ENCODE measurements around the gene TIMM13. TPM values are rescaled to one million over a fixed set of nuclear protein-coding genes. Genes with fewer than 3 reads are reported as not detected.

The TIMM13 gene
- total and polyA plus RNA-seq, 4 donors: 27.2 to 103 (median 80.8) TPM

DNA sequence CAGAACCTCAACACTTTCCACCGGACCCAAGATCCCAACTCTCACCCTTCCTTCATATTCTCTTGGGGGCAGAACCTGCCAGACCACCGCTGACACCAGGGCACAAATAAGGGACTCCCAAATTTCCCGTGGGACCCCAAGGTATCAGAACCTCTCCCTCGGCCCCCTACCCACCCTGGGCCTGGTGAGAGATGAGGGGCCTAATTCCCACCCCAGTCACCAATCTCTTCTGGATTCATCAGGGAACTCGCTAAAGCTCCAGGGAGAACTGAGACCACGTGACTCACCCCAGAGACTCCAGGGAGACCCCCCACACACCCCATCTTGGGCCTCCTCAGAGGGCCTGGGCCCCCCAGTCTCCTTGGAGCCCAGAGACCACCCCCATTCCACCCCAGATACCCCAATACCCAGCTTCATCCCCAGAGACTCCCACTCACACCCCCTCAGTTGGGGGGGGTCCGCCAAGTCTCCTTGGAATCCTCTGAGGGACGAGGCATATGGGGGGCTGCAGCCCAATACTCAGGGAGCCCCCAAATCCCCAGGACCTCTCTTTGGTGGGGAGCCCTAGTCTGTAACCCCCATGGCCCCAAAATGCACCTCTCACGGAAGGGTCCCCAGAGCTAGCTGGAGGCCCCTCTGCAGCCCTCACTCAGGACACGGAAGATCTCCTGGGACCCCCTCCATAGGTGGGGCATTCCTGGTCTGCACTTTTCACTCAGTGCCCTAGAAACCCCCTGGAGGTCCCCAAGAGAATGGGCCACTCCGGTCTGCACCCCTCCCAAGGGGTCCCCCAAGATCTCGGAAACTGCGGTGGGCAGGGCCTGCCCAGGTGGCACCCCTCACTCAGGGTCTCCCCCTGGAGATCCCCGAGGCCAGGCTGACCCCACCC, 27.8 kb upstream of the TIMM13 start:
- no peak for TF ChIP-seq CTCF (IDR thresholded peaks at IDR 0.05; ENCODE audit: control extremely low read depth, extremely low read depth)
- ATAC-seq (ENCODE audit: insufficient read depth, low FRiP score): no peak
- H3K27ac ChIP-seq (ENCODE audit: low read depth in 1 of 2, low read length in 1 of 2): no peak overlapping the region
- WGBS, 2 donors: 70 to 72% methylated on average over 14 of the region's 14 CpGs
- no peak for DNase-seq
- no peak overlapping the region for H3K9ac ChIP-seq (ENCODE audit: insufficient read depth in 1 of 2, low read length in 2 of 2)
- H3K36me3 ChIP-seq (ENCODE audit: control insufficient read depth in 4 of 4, insufficient read depth in 4 of 4, low read length in 4 of 4): peaks cover 0 to 5% (median 3%) of the 10 kb centered on the region in 4 donors
- peak overlapping the region; percentile 82 for H3K4me3 ChIP-seq
- no peaks in the 10 kb centered on the region for H3K27me3 ChIP-seq (ENCODE audit: control insufficient read depth in 3 of 3, insufficient read depth in 3 of 3, low read length in 2 of 3)
- H3K9me3 ChIP-seq (ENCODE audit: control insufficient read depth in 4 of 4, insufficient read depth in 3 of 4, low read length in 3 of 4): no peaks in the 10 kb centered on the region
- H3K4me1 ChIP-seq (ENCODE audit: control insufficient read depth in 5 of 5, insufficient read depth in 5 of 5, low read length in 5 of 5): peaks cover 0 to 17% (median 3%) of the 10 kb centered on the region in 5 donors

DNA sequence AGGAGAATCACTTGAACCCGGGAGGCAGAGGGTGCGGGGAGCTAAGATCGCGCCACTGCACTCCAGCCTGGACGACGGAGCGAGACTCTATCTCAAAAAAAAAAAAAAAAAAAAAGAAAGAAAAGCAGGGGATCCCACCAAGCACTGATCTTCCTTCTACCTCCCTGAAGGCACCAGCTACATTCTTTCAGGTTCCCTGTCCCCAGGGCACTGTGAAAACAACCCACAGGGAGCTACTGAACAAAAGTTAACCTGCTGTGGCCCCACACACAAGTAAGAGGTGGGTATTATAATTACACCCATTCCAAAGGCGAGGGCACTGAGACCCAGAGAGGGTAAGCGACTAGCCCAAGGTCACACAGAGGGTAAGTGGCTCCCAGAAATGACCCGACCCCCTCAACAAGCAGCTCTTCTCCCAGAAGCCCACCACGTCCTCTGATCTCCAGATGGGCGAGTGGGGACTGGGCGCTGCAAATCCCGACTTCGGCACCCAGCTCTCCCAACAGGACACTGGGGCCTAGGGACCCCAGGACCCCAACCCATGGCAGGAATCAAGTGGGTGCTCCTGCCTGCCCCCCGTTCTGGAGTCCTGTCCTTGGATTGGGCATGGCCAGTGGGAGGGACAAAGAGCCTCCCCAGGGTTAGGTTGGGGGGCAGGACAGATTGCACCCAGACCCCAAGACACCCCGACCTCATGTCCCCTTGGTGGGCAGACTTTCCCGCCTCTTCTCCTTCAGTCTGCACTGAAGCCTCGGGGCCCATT, 27.0 kb upstream of the TIMM13 start:
- Histone ChIP-seq H3K36me3 (ENCODE audit: control insufficient read depth in 4 of 4, insufficient read depth in 4 of 4, low read length in 4 of 4) (peaks cover 0 to 5% (median 3%) of the 10 kb centered on the region in 4 donors), H3K27me3 (ENCODE audit: control insufficient read depth in 3 of 3, insufficient read depth in 3 of 3, low read length in 2 of 3) (no peaks in the 10 kb centered on the region), H3K4me3 (no peak overlapping the region), H3K9ac (ENCODE audit: insufficient read depth in 1 of 2, low read length in 2 of 2) (no peak overlapping the region), H3K27ac (ENCODE audit: low read depth in 1 of 2, low read length in 1 of 2) (no peak overlapping the region), H3K4me1 (ENCODE audit: control insufficient read depth in 5 of 5, insufficient read depth in 5 of 5, low read length in 5 of 5) (peaks cover 0 to 17% (median 3%) of the 10 kb centered on the region in 5 donors), H3K9me3 (ENCODE audit: control insufficient read depth in 4 of 4, insufficient read depth in 3 of 4, low read length in 3 of 4) (no peaks in the 10 kb centered on the region)
- WGBS, 2 donors: 95% methylated on average over 19 of the region's 19 CpGs
- no peak for ATAC-seq (ENCODE audit: insufficient read depth, low FRiP score)
- TF ChIP-seq CTCF (IDR thresholded peaks at IDR 0.05; ENCODE audit: control extremely low read depth, extremely low read depth): no peak
- DNase-seq: no peak

DNA sequence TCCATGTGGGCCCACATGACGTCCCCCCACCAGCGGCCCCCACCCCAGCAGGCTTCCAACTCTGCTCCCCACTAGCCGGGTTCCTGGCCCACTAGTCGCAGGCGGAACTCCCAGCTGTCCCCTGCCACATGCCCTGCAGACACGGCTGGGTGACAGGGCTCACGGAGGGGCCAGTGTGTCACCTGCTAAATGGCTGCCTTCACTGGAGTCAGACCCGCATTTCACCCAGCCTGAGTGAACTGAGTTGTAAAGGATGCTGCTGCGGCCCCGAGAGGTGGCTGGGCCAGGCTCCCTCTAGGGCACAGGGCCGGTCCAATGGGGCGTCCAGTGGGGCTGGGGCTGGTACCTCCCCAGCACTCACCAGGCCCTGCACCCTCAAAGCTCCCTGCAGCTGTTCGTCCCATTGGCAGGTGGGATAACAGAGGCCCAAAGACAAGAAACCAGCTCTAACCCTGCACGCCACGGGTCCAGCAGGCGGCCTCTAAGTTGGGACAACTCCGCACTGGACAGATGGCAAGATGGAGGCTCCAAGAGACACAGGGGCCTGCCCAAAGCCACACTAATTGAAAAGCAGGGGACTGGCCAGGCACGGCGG, 26.1 kb upstream of the TIMM13 start:
- H3K9ac ChIP-seq (ENCODE audit: insufficient read depth in 1 of 2, low read length in 2 of 2): no peak overlapping the region
- peaks cover 0 to 5% (median 3%) of the 10 kb centered on the region in 4 donors for H3K36me3 ChIP-seq (ENCODE audit: control insufficient read depth in 4 of 4, insufficient read depth in 4 of 4, low read length in 4 of 4)
- 94 to 96% methylated on average over 19 of the region's 19 CpGs for WGBS, 2 donors
- DNase-seq: no peak
- ATAC-seq (ENCODE audit: insufficient read depth, low FRiP score): no peak
- H3K4me3 ChIP-seq: no peak overlapping the region
- H3K9me3 ChIP-seq (ENCODE audit: control insufficient read depth in 4 of 4, insufficient read depth in 3 of 4, low read length in 3 of 4): no peaks in the 10 kb centered on the region
- H3K27ac ChIP-seq (ENCODE audit: low read depth in 1 of 2, low read length in 1 of 2): no peak overlapping the region
- H3K27me3 ChIP-seq (ENCODE audit: control insufficient read depth in 3 of 3, insufficient read depth in 3 of 3, low read length in 2 of 3): no peaks in the 10 kb centered on the region
- H3K4me1 ChIP-seq (ENCODE audit: control insufficient read depth in 5 of 5, insufficient read depth in 5 of 5, low read length in 5 of 5): peaks cover 0 to 17% (median 3%) of the 10 kb centered on the region in 5 donors
- no peak for TF ChIP-seq CTCF (IDR thresholded peaks at IDR 0.05; ENCODE audit: control extremely low read depth, extremely low read depth)

All from lung (tissue), 12 donors.